Measurements from ENCODE around the gene TFDP2. TPM values are rescaled to one million over a fixed set of nuclear protein-coding genes. Genes with fewer than 3 reads are reported as not detected.

TFDP2 gene
- polyA plus RNA-seq, 3 donors, result 83.5 to 105 (median 92.4) TPM

Other genes starting within 250 kb of the TFDP2 start
- 10 to 100 TPM; 10.2 to 26.1 (median 19.6) TPM for gene GK5, start 76.0 kb upstream of the TFDP2 start, polyA plus RNA-seq (ENCODE audit: insufficient read length in 3 of 3)